Measurements from ENCODE around the gene IQSEC3. TPM values are rescaled to one million over a fixed set of nuclear protein-coding genes. Genes with fewer than 3 reads are reported as not detected.
"Not testable (repeated sequence)": the region's sequence is repeated elsewhere in the genome, so short reads cannot be mapped to it uniquely, and the experiment has no call there.

Gene IQSEC3
- polyA plus RNA-seq, 2 donors = 0.13 to 0.14 TPM

DNA sequence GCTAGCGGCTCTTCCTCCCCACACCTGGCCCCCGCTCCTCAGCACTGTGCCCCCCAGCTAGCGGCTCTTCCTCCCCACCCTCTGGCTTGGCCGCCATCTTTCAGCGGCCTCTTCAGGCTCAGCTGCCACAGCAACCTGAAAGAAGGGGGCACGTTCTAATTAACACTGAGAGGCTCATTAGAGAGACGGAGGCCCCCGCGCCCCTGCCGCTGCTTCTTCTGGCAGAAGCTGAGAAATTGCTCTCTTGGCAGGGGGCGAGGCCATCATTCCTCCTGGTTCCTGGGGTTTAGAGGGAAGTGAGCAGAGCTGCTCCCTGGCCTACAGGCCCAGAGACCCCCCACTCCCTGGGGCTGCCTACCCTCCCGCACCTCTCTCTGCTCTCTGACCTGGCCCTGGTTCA, 64.4 kb downstream of the IQSEC3 start:
- no peaks in the 10 kb centered on the region for H3K36me3 ChIP-seq (ENCODE audit: control insufficient read depth in 2 of 2, insufficient read depth in 2 of 2, low read length in 1 of 2)
- H3K9me3 ChIP-seq (ENCODE audit: control insufficient read depth in 2 of 2, insufficient read depth in 1 of 2, low read depth in 1 of 2, low read length in 1 of 2) = no peaks in the 10 kb centered on the region
- H3K4me3 ChIP-seq (ENCODE audit: low read depth in 1 of 2, low read length in 2 of 2) = no peak overlapping the region
- no peak overlapping the region for H3K27ac ChIP-seq (ENCODE audit: low read depth in 2 of 2, low read length in 1 of 2)
- WGBS, 2 donors = 85 to 91% methylated on average over 12 of the region's 12 CpGs
- no peaks in the 10 kb centered on the region for H3K4me1 ChIP-seq (ENCODE audit: control insufficient read depth in 2 of 2, insufficient read depth in 2 of 2, low read length in 1 of 2)
- no peaks in the 10 kb centered on the region for H3K27me3 ChIP-seq (ENCODE audit: control insufficient read depth in 1 of 2, insufficient read depth in 2 of 2, low read length in 2 of 2)

DNA sequence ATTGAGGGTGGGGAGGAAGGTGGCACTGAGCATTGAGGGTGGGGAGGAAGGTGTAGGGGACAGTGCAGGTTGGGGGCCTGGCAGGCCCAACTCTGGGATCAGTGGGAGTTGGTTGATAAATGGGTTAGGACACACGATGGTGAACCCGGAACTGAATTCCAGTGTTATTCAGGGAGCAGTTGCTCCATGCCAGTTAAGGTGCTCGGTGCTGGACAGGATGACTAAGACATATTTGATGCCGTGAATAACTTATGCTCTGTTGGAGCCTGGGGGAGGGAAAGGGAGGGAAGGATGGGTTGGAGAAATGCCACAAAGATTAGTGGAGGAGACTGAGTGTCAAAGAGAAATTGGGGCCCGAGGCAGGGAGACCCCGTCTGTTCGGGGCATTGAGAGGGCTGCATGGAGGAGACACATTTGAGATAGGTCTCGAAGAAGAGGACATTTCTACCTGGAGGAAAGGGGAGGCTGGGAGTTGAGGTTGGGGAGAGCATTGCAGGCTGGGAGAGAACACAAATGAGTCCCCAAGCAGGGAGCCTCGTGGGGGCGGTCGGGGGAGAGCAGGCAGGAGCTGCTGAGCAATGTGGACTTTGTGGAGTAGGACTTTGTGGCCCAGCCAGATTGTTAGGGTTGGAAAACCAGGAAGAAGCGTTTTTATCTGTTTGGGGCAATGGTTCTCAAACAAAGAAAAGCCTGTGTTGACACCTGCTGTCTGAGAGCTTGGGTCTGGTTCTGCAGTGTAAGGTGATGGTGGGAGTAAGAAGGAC, 65.3 kb downstream of the IQSEC3 start:
- Histone ChIP-seq H3K4me1 (ENCODE audit: control insufficient read depth in 2 of 2, insufficient read depth in 2 of 2, low read length in 1 of 2) (no peaks in the 10 kb centered on the region), H3K27ac (ENCODE audit: low read depth in 2 of 2, low read length in 1 of 2) (no peak overlapping the region), H3K27me3 (ENCODE audit: control insufficient read depth in 1 of 2, insufficient read depth in 2 of 2, low read length in 2 of 2) (no peaks in the 10 kb centered on the region), H3K36me3 (ENCODE audit: control insufficient read depth in 2 of 2, insufficient read depth in 2 of 2, low read length in 1 of 2) (no peaks in the 10 kb centered on the region), H3K9me3 (ENCODE audit: control insufficient read depth in 2 of 2, insufficient read depth in 1 of 2, low read depth in 1 of 2, low read length in 1 of 2) (no peaks in the 10 kb centered on the region), H3K4me3 (ENCODE audit: low read depth in 1 of 2, low read length in 2 of 2) (no peak overlapping the region)
- WGBS, 2 donors = 76 to 81% methylated on average over 12 of the region's 12 CpGs

DNA sequence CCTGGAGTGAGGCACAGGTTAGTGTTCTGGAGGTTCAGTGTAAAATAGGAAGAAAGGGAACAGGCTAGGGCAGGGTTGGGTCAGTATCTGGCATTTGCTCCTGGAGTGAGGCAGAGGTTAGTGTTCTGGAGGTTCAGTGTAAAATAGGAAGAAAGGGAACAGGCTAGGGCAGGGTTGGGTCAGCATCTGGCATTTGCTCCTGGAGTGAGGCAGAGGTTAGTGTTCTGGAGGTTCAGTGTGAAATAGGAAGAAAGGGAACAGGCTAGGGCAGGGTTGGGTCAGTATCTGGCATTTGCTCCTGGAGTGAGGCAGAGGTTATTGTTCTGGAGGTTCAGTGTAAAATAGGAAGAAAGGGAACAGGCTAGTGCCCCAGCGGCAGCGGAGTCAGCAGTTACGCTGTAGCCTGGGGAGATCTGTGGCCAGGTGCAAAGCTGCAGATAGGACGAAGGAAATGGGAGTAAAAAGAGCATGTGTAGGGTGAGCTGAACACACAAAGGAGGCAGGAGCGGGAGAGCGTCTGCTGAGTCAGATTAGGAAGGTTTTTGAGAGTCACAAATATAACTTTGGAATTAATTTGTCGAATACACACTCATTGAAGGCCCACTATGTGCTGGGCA, 67.2 kb downstream of the IQSEC3 start:
- 78 to 82% methylated on average over 7 of the region's 7 CpGs for WGBS, 2 donors
- H3K4me1 ChIP-seq (ENCODE audit: control insufficient read depth in 2 of 2, insufficient read depth in 2 of 2, low read length in 1 of 2); H3K27me3 ChIP-seq (ENCODE audit: control insufficient read depth in 1 of 2, insufficient read depth in 2 of 2, low read length in 2 of 2); H3K36me3 ChIP-seq (ENCODE audit: control insufficient read depth in 2 of 2, insufficient read depth in 2 of 2, low read length in 1 of 2); H3K4me3 ChIP-seq (ENCODE audit: low read depth in 1 of 2, low read length in 2 of 2); H3K9me3 ChIP-seq (ENCODE audit: control insufficient read depth in 2 of 2, insufficient read depth in 1 of 2, low read depth in 1 of 2, low read length in 1 of 2); H3K27ac ChIP-seq (ENCODE audit: low read depth in 2 of 2, low read length in 1 of 2): not testable (repeated sequence)

DNA sequence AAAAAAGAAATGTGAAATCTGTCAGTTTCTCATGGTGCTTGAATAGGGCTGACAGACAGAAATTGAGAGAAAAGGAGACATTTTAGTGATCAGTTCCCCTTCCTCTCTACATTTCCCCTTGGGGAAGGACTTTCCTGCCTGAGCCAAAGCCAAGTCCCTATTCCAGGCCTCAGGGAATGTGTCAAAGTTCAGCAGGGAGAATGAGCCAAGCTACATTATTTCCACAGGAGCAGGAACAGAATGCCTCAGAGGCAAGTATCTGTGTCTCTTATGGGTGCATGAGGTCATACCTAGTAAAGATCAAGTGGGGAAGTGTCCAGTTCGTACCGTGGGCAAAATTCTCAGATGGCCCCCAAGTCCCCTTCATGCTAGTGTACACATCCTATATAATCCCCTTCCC, 68.6 kb downstream of the IQSEC3 start:
- Histone ChIP-seq H3K27ac (ENCODE audit: low read depth in 2 of 2, low read length in 1 of 2) (no peak overlapping the region), H3K4me3 (ENCODE audit: low read depth in 1 of 2, low read length in 2 of 2) (no peak overlapping the region), H3K27me3 (ENCODE audit: control insufficient read depth in 1 of 2, insufficient read depth in 2 of 2, low read length in 2 of 2) (peaks cover 0 to 6% of the 10 kb centered on the region in 2 donors), H3K9me3 (ENCODE audit: control insufficient read depth in 2 of 2, insufficient read depth in 1 of 2, low read depth in 1 of 2, low read length in 1 of 2) (no peaks in the 10 kb centered on the region), H3K36me3 (ENCODE audit: control insufficient read depth in 2 of 2, insufficient read depth in 2 of 2, low read length in 1 of 2) (no peaks in the 10 kb centered on the region), H3K4me1 (ENCODE audit: control insufficient read depth in 2 of 2, insufficient read depth in 2 of 2, low read length in 1 of 2) (peaks cover 0 to 3% of the 10 kb centered on the region in 2 donors)
- 74 to 78% methylated on average over 2 of the region's 2 CpGs for WGBS, 2 donors

DNA sequence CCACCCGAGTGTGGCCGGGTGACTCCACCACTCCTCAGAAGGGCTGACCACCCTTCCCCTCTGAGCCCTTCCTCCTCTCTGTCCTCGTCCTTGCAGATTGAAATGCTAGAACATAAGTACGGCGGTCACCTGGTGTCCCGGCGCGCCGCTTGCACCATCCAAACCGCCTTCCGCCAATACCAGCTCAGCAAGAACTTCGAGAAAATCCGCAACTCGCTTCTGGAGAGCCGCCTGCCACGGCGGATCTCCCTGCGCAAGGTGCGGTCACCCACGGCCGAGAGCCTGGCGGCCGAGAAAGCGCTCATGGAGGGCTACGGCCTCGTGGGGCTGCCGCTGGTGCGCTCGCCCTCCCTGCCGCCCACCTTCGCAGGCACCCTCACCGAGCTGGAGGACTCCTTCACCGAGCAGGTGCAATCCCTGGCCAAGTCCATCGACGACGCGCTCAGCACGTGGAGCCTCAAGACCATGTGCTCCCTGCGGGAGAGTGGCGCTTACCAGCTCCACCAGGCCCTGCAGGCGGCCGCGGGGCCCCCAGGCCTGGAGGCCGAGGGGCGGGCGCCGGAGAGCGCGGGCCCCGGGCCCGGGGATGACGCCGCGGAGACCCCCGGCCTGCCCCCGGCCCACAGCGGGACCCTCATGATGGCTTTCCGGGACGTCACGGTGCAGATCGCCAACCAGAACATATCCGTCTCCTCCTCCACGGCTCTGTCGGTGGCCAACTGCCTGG, 71.8 kb downstream of the IQSEC3 start:
- Histone ChIP-seq H3K4me1 (ENCODE audit: control insufficient read depth in 2 of 2, insufficient read depth in 2 of 2, low read length in 1 of 2) (peaks cover 0 to 3% of the 10 kb centered on the region in 2 donors), H3K9me3 (ENCODE audit: control insufficient read depth in 2 of 2, insufficient read depth in 1 of 2, low read depth in 1 of 2, low read length in 1 of 2) (no peaks in the 10 kb centered on the region), H3K27me3 (ENCODE audit: control insufficient read depth in 1 of 2, insufficient read depth in 2 of 2, low read length in 2 of 2) (peaks cover 0 to 6% of the 10 kb centered on the region in 2 donors), H3K36me3 (ENCODE audit: control insufficient read depth in 2 of 2, insufficient read depth in 2 of 2, low read length in 1 of 2) (no peaks in the 10 kb centered on the region), H3K27ac (ENCODE audit: low read depth in 2 of 2, low read length in 1 of 2) (no peak overlapping the region), H3K4me3 (ENCODE audit: low read depth in 1 of 2, low read length in 2 of 2) (no peak overlapping the region)
- WGBS, 2 donors = 68 to 80% methylated on average over 64 of the region's 64 CpGs

DNA sequence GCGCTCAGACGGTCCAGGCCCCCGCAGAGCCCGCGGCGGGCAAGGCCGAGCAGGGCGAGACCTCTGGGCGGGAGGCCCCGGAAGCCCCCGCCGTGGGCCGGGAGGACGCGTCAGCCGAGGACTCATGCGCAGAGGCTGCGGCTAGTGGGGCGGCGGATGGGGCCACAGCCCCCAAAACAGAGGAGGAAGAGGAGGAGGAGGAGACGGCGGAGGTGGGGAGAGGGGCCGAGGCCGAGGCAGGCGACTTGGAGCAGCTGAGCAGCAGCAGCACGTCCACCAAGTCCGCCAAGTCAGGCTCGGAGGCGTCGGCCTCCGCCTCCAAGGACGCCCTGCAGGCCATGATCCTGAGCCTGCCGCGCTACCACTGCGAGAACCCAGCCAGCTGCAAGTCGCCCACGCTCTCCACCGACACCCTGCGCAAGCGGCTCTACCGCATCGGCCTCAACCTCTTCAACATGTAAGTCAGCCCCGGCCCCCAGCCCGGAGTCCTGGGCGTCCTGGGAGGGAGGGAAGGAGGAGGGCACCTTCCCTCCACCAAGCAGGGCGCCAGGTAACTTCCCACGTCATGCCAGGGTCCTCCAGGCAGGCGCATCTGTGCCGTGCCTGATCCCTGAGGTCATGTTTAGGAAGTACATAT, 72.4 kb downstream of the IQSEC3 start:
- Histone ChIP-seq H3K36me3 (ENCODE audit: control insufficient read depth in 2 of 2, insufficient read depth in 2 of 2, low read length in 1 of 2) (no peaks in the 10 kb centered on the region), H3K27ac (ENCODE audit: low read depth in 2 of 2, low read length in 1 of 2) (no peak overlapping the region), H3K4me1 (ENCODE audit: control insufficient read depth in 2 of 2, insufficient read depth in 2 of 2, low read length in 1 of 2) (peaks cover 0 to 8% of the 10 kb centered on the region in 2 donors), H3K27me3 (ENCODE audit: control insufficient read depth in 1 of 2, insufficient read depth in 2 of 2, low read length in 2 of 2) (peaks cover 0 to 6% of the 10 kb centered on the region in 2 donors), H3K4me3 (ENCODE audit: low read depth in 1 of 2, low read length in 2 of 2) (peak overlapping the region in 1 of 2 donors; percentile 6), H3K9me3 (ENCODE audit: control insufficient read depth in 2 of 2, insufficient read depth in 1 of 2, low read depth in 1 of 2, low read length in 1 of 2) (no peaks in the 10 kb centered on the region)
- WGBS, 2 donors = 10 to 21% methylated on average over 47 to 49 of the region's 49 CpGs

DNA sequence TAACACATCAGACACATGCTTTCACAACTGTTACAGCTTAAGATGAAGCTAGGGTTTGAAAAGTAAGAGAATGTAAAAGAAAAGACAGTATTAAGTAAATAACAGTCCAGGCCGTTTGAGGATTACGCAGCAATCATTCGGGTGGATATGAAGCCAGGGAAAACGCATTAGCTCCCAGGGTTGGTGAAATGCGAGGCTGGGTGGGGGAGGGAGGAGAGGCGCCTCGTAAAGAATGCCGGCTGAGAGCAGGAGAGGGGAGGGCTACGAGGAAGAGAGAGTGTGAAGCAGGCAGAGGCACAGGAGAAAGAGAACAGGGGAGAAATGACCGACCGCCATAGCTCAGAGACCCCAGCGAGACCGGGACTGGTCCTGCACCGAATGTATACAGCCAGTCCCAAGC, 73.0 kb downstream of the IQSEC3 start:
- no peak overlapping the region for H3K4me3 ChIP-seq (ENCODE audit: low read depth in 1 of 2, low read length in 2 of 2)
- H3K9me3 ChIP-seq (ENCODE audit: control insufficient read depth in 2 of 2, insufficient read depth in 1 of 2, low read depth in 1 of 2, low read length in 1 of 2) = no peaks in the 10 kb centered on the region
- H3K27me3 ChIP-seq (ENCODE audit: control insufficient read depth in 1 of 2, insufficient read depth in 2 of 2, low read length in 2 of 2) = peaks cover 0 to 6% of the 10 kb centered on the region in 2 donors
- H3K27ac ChIP-seq (ENCODE audit: low read depth in 2 of 2, low read length in 1 of 2) = no peak overlapping the region
- H3K36me3 ChIP-seq (ENCODE audit: control insufficient read depth in 2 of 2, insufficient read depth in 2 of 2, low read length in 1 of 2) = no peaks in the 10 kb centered on the region
- 35 to 39% methylated on average over 14 of the region's 14 CpGs for WGBS, 2 donors
- peaks cover 0 to 12% of the 10 kb centered on the region in 2 donors for H3K4me1 ChIP-seq (ENCODE audit: control insufficient read depth in 2 of 2, insufficient read depth in 2 of 2, low read length in 1 of 2)

DNA sequence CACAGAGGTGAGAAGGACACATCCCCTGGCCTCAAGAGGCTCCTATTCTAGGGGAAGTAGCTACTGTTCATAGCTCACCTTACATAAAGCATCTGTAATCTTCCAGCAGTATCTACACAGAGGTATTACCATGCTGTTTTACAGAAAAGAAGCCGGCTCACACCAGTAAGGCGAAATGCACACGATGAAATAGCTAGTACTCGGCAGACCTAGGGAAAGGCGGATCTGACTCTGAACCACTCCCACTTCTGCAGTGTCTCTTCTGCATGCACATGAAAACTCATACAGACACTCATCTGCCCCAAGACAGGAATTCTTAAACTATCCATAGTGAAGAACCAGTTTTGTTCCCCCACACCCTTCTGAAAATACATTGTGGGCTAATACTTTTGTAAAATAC, 73.6 kb downstream of the IQSEC3 start:
- Histone ChIP-seq H3K9me3 (ENCODE audit: control insufficient read depth in 2 of 2, insufficient read depth in 1 of 2, low read depth in 1 of 2, low read length in 1 of 2) (no peaks in the 10 kb centered on the region), H3K27me3 (ENCODE audit: control insufficient read depth in 1 of 2, insufficient read depth in 2 of 2, low read length in 2 of 2) (peaks cover 0 to 6% of the 10 kb centered on the region in 2 donors), H3K27ac (ENCODE audit: low read depth in 2 of 2, low read length in 1 of 2) (no peak overlapping the region), H3K4me1 (ENCODE audit: control insufficient read depth in 2 of 2, insufficient read depth in 2 of 2, low read length in 1 of 2) (peaks cover 0 to 12% of the 10 kb centered on the region in 2 donors), H3K4me3 (ENCODE audit: low read depth in 1 of 2, low read length in 2 of 2) (no peak overlapping the region), H3K36me3 (ENCODE audit: control insufficient read depth in 2 of 2, insufficient read depth in 2 of 2, low read length in 1 of 2) (no peaks in the 10 kb centered on the region)
- WGBS, 2 donors = 77% methylated on average over 5 of the region's 5 CpGs

DNA sequence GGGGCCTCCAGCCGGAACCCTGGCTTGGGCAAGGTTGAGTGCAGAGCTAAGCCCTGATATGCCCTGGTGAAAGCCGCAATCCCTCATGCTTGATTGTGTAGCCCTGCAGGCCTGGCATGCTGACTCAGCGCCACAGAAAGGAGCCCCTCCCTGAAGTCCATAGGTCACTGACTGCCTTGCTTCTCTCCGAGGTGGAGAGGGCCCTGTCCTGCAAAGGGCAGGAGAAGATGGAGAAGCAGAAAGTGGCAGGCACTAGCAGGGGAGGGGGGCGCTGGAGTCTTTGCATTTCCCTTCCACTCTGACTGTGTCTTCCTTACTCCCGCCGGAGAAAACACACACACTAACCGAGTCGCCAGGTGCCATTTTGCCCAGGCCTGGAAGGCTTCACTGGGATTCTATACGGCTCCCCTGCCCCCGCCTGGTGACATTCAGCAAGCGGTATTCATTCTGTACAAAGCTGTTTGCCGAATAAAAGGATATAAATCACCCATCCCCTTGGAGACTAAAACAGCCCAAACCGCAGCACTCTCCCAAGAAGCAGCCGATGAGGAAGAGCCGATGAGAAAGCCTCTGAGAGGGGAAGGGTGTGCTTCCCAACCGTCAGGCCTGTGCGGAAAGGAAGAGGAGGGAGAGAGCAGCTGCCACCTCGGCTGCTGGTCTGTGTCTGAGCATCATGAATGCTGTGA, 77.5 kb downstream of the IQSEC3 start:
- H3K36me3 ChIP-seq (ENCODE audit: control insufficient read depth in 2 of 2, insufficient read depth in 2 of 2, low read length in 1 of 2) = no peaks in the 10 kb centered on the region
- peaks cover 0 to 12% of the 10 kb centered on the region in 2 donors for H3K4me1 ChIP-seq (ENCODE audit: control insufficient read depth in 2 of 2, insufficient read depth in 2 of 2, low read length in 1 of 2)
- 50 to 52% methylated on average over 19 of the region's 19 CpGs for WGBS, 2 donors
- H3K9me3 ChIP-seq (ENCODE audit: control insufficient read depth in 2 of 2, insufficient read depth in 1 of 2, low read depth in 1 of 2, low read length in 1 of 2) = no peaks in the 10 kb centered on the region
- H3K27me3 ChIP-seq (ENCODE audit: control insufficient read depth in 1 of 2, insufficient read depth in 2 of 2, low read length in 2 of 2) = no peaks in the 10 kb centered on the region
- peak overlapping the region; percentile 52 to 68 for H3K27ac ChIP-seq (ENCODE audit: low read depth in 2 of 2, low read length in 1 of 2)
- H3K4me3 ChIP-seq (ENCODE audit: low read depth in 1 of 2, low read length in 2 of 2) = no peak overlapping the region

Measured in esophagus (tissue), 2 donors.